HG03159 (cell line): ENCODE results near the gene KRAS.

Source experiments
- ATAC-seq: cut with Tn5 transposase; IDR thresholded peaks from one replicate; pipeline ENCODE4 v1.9.1; 2021; ENCODE audit warnings: mild to moderate bottlenecking, moderate library complexity; ENCODE audit not compliant: unreplicated experiment

Gene KRAS

GRCh38 chr12:25256826-25257225, 6.1 kb upstream of the KRAS start:
- ATAC-seq = no peak

DNA sequence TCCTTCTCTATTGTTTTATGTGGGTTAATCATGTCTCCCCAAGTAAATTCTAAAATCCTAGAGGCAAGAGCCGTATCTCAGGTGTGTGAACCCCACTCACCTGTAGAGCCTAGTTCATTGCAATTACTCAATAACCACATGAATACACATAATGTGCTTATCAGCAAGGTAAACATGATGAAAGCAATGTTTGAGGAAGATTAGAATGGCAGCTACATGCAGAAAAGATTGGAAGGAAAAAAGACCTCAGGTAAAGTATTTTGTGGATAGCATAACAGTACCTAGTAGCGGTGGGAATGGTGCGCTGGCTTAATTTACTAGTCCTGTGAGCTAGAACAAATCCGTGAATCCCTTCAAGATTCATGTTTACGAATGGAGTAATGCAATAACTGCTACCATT, 5.3 kb upstream of the KRAS start:
- ATAC-seq = no peak

DNA sequence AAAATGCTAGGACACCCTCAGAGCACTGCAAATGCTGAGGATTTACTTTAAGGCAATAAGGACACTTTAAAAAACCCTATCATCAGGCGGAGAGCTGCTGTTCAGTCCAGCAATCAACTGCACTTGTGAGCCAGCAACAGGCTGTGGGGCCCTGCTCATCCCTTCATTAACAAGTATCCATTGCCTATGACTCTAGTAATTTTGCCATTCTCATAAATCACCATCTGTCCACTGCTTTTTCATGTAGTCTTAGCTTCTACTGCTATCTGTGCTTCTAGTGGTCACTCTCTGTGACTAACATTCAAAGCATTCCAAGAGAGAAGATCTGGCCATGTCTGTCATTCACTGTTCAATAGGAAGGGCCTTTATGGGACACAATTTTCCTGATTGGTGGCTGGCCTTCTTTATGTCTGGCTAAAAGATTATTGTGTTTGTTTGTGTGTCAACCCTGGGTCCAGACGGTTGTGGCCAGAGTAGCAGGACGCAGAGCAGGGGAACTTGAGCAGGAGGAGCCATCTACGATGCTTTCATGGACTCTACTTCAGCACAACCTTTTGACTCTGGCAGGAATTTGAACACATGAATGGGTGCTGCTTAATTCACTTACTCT, 3.6 kb upstream of the KRAS start:
- no peak for ATAC-seq

- no peak for ATAC-seq
Measured at GRCh38 chr12:25253371-25254068, 2.8 kb upstream of the KRAS start.

DNA sequence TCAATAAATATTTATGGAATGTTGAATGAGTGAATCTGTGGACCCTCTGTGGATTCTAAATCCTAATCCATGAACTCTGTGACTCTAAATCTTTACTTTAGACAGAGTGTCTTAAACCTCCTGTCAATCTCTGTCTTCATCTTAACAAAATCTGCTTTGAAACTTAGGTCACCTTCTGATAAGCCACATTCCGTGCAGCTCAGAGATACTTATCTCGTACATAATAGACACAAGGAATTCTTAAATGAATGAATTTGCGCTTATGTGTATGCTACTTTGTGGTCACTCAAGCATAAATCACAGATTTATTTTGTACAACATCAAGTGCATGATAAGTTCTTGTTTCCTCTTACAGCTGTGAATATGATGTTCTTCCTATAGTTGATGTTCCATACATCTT, 2.2 kb upstream of the KRAS start:
- ATAC-seq = no peak

DNA sequence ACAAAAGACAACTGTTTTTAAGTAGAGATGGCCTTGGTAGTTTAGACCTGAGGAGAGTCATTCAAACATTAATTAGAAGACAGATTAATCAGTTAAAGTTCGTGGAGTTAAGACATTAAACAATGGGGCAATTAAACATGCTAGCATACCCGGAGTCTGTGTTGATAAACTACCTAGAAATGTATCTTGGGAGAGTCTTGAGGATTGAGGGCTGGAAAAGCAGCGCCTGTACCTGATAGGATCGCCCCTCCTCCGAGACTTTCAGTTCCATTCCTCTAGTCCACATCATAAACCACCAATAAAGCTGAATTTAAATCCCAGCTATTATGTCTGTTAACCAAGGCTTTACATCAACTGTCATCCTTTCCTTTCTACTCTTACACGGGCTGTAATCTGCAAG, 1.0 kb upstream of the KRAS start:
- ATAC-seq = no peak

GRCh38 chr12:25249931-25250738, 594 bp downstream of the KRAS start:
- peak; percentile 37 for ATAC-seq

- no peak for ATAC-seq
Measured at GRCh38 chr12:25248732-25249131, 2.0 kb downstream of the KRAS start.

- ATAC-seq = no peak
Measured at GRCh38 chr12:25248137-25248536, 2.6 kb downstream of the KRAS start.

DNA sequence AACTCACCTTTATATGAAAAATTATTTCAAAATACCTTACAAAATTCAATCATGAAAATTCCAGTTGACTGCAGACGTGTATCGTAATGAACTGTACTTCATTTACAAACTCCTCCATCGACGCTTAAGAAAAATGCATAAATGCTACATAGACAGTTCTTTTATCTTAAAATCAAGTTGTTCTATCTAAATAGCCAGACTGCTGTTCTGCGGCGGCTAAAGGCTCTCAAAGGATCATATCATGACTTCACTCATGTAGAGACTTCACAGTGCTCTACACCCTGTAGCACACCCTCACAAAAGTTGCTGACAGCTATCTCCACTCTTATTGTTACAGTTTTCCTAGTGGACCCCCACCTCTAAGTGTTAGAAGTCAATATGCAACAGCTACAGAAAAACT, 5.2 kb downstream of the KRAS start:
- ATAC-seq = no peak

DNA sequence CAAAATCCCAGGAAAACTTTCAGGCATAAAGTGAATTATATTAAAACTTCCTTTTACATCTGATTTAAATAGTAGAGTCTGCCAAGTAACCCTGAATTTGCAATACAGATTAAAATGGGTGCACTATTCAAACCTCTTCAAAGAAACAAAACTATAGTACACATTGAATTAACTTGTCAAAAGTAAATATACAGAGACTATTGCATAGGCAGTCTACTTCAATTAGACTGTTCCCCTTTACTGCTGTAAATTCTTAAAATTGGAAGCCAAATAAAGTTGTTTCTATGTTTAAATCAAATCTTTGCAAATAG, 7.1 kb downstream of the KRAS start:
- no peak for ATAC-seq

- no peak for ATAC-seq
Measured at GRCh38 chr12:25242981-25243679, 7.6 kb downstream of the KRAS start.

DNA sequence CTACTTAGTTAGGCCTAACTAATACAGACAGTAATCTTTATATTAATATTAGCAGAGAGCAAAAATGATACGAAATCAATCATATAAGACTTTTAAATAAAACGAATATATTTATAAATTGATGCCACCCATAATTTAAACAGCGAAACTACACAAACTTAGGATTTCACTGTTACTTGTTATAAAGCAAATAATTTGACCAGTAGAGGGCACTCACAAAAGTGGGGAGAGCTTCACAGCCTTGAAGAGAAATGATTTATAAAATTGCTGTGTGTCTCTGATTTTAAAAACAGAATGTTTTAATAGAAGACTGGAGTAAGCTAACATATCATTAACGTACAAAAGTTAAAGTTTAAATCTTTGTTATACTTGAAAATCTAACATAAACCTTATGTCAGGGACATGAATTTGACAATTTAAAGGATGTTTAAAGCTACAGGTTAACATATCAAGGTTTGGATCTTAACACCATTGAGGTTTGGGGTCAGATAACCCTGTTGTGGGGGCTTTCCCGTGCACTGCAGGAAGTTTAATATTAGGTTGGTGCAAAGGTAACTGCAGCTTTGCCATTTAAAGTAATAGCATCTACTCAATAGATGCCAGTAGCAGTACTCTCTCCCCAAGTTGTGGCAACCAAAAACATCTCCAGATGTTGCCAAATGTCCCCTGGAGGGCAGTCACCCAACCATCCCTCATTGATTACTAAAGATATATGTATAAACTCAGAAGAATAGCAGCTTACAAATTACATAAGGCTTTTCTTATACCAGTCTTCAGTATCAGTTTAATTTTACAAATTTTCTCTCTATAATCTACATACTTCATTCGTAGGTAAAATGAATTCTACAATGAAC, 9.3 kb downstream of the KRAS start:
- ATAC-seq = no peak

- no peak for ATAC-seq
Measured at GRCh38 chr12:25236626-25237025, 14.1 kb downstream of the KRAS start.

DNA sequence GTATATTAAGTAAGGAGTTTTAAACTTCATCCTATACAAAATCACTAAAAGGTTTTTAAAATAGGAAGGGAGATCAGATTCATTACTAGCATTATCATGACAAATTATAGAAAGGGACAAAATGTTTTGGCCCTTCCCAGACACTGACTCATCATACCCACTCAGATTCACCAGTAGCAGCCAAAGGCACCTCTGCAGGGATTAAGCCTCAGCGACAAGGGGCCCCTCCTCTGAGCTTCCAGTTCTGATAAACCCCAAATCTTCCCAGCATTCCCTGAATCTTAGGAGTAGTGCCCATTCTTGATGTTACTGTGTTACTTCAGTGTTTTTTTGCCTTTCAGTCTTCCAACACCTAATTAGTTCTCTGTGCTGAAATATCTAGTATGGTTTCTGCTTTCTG, 14.5 kb downstream of the KRAS start:
- no peak for ATAC-seq

GRCh38 chr12:25213338-25213737, 37.4 kb downstream of the KRAS start:
- no peak for ATAC-seq

DNA sequence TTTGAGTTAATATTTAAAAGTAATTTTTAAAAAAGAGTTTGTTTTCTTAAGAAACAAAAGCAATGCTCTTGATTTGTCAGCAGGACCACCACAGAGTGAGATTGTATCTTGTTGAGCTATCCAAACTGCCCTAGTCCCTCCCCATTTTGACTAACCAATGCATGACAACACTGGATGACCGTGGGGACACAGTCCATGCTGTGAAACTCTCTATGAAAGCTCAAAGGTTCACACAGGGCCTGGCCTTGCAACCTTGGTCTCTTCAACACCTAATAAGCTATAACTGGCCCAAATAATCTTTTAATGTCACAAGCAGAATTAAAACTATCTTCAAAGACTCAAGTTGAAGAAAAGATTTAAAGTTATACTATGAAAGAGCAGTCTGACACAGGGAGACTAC, 42.2 kb downstream of the KRAS start:
- ATAC-seq = no peak

DNA sequence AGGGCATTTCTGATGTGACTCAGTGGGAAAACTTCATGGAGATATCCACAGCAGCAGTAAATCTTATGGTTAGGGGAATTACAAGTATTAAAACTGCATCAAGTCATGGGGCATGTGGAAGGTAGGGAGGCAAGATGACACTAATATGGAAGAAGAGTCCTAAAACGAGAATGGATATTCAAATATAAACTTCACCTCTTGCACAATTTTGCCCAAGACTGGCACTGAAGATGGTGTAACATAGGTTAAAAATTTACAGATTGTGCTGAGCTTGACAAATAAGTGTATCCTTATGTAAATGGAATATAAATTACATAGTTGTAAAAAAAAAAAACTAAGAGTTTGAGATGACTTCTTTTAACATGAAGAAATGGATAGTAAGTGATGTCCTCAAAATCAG, 42.9 kb downstream of the KRAS start:
- no peak for ATAC-seq

DNA sequence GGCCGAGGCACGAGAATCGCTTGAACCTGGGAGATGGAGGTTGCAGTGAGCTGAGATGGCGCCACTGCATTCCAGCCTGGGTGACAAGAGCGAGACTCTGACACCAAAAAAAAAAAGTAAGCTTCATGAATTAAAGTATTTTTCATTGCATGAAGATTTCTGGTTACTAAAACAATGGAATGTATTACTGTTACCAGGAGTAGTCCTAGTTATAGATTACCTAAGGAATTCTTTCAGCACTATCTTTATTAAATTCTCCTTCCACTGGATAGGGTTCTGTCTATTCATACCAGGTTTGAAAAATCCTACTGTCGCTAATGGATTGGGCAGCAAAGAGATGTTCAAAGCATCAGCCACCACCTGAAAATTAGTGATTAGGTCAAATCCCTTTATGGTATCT, 43.3 kb downstream of the KRAS start:
- no peak for ATAC-seq

DNA sequence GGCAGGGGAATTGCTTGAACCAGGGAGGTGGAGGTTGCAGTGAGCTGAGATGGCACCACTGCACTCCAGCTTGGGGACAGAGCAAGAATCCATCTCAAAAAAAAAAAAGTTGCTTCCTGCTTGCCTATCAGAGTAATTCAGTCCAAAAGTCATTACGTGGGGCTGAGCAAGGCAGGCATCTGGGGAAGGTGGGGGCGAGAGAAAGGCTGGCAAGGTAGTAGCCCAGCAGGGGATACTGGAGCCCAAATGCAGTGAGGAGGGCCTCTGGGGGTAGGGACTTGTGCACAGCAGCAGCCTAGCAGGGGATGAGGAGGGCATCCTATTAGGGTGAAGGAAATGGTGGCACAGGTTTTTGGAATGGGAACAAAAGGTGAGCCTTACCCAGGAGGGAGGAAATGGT, 48.6 kb downstream of the KRAS start:
- no peak for ATAC-seq

DNA sequence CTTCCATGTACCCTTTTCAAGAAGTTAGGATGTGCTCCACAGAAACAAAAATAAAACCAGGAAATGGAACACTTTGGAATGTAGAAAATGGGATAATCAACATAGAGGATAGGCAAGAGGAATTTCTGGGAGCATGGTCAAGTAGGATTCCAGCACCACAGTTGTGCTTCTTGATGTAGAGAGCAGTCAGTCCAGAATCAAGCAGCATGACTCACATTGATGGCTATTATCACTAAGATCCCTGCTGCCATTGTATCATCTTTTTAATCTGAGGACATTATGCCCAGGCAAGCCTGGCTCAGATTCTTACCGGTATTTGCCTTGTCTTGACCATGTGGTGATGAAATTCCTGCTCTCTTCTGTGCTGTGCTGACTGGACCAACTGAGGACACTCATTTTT, 50.0 kb downstream of the KRAS start:
- ATAC-seq = no peak
